ENCODE data around the gene TOM1L2. TPM values are rescaled to one million over a fixed set of nuclear protein-coding genes. Genes with fewer than 3 reads are reported as not detected.

The TOM1L2 gene
- total RNA-seq, 4 donors from 2014 or later = 55.7 to 97.1 (median 73.3) TPM

GRCh38 chr17:17805575-17805974 is 166.6 kb downstream of the TOM1L2 start:
- Histone ChIP-seq H3K27me3 (no peaks in the 10 kb centered on the region), H3K27ac (peak overlapping the region in 2 of 4 donors; percentile 31 to 46), H3K4me1 (peaks cover 9 to 14% of the 10 kb centered on the region in 2 donors), H3K36me3 (peaks cover 0 to 7% of the 10 kb centered on the region in 2 donors), H3K4me3 (no peak overlapping the region), H3K9me3 (no peaks in the 10 kb centered on the region)
- in situ Hi-C loops (cut with MboI; ENCODE audit: low sequenced_read_pairs in 4 of 4) (loop anchor here in 2 of 4 donors (5.0 to 10.0 kb wide), 2 partner anchors 52 to 59 kb away; no protein-coding TSS in a partner anchor), intact Hi-C loops (cut with DNase I; ENCODE audit: low total_unique reads) (no loop called here)
- TF ChIP-seq CTCF (IDR thresholded peaks at IDR 0.05 in 4 of 5, conservative IDR thresholded peaks at IDR 0.05 in 1 of 5) = no peak
- no peak for TF ChIP-seq POLR2A (IDR thresholded peaks at IDR 0.05)
- ATAC-seq (peak in 1 of 2 donors; percentile 39), DNase-seq (no peak)

- Histone ChIP-seq H3K4me1 (peaks cover 9 to 14% of the 10 kb centered on the region in 2 donors), H3K27ac (no peak overlapping the region), H3K4me3 (no peak overlapping the region), H3K36me3 (peaks cover 0 to 7% of the 10 kb centered on the region in 2 donors), H3K9me3 (no peaks in the 10 kb centered on the region), H3K27me3 (no peaks in the 10 kb centered on the region)
- intact Hi-C loops (cut with DNase I; ENCODE audit: low total_unique reads) (no loop called here), in situ Hi-C loops (cut with MboI; ENCODE audit: low sequenced_read_pairs in 4 of 4) (loop anchor here in 2 of 4 donors (5.0 to 10.0 kb wide), 2 partner anchors 53 to 61 kb away; no protein-coding TSS in a partner anchor)
- no peak for DNase-seq
- no peak for ATAC-seq
- TF ChIP-seq CTCF (IDR thresholded peaks at IDR 0.05 in 4 of 5, conservative IDR thresholded peaks at IDR 0.05 in 1 of 5) = no peak
Measured at GRCh38 chr17:17804007-17804406, 168.2 kb downstream of the TOM1L2 start.

- intact Hi-C loops (cut with DNase I; ENCODE audit: low total_unique reads) = no loop called here
- in situ Hi-C loops (cut with MboI; ENCODE audit: low sequenced_read_pairs in 4 of 4) = loop anchor here in 2 of 4 donors (5.0 to 10.0 kb wide), 2 partner anchors 55 to 63 kb away; no protein-coding TSS in a partner anchor
- DNase-seq (no peak), ATAC-seq (no peak)
- Histone ChIP-seq H3K9me3 (no peaks in the 10 kb centered on the region), H3K4me1 (peaks cover 12 to 14% of the 10 kb centered on the region in 2 donors), H3K36me3 (peaks cover 0 to 7% of the 10 kb centered on the region in 2 donors), H3K4me3 (no peak overlapping the region), H3K27me3 (no peaks in the 10 kb centered on the region), H3K27ac (no peak overlapping the region)
- no peak for TF ChIP-seq POLR2A (IDR thresholded peaks at IDR 0.05)
- TF ChIP-seq CTCF (IDR thresholded peaks at IDR 0.05 in 4 of 5, conservative IDR thresholded peaks at IDR 0.05 in 1 of 5) = no peak
Measured at GRCh38 chr17:17801800-17802481, 170.3 kb downstream of the TOM1L2 start.

GRCh38 chr17:17800504-17801021 is 171.6 kb downstream of the TOM1L2 start:
- intact Hi-C loops (cut with DNase I; ENCODE audit: low total_unique reads) (no loop called here), in situ Hi-C loops (cut with MboI; ENCODE audit: low sequenced_read_pairs in 4 of 4) (loop anchor here in 2 of 4 donors (5.0 to 10.0 kb wide), 2 partner anchors 57 to 64 kb away; no protein-coding TSS in a partner anchor)
- no peak for DNase-seq
- H3K9me3 ChIP-seq = no peaks in the 10 kb centered on the region
- no peaks in the 10 kb centered on the region for H3K27me3 ChIP-seq
- ATAC-seq = peak in 1 of 2 donors; percentile 35
- peaks cover 5 to 6% of the 10 kb centered on the region in 2 donors for H3K4me1 ChIP-seq
- TF ChIP-seq POLR2A (IDR thresholded peaks at IDR 0.05) (no peak), CTCF (IDR thresholded peaks at IDR 0.05 in 4 of 5, conservative IDR thresholded peaks at IDR 0.05 in 1 of 5) (no peak)
- no peak overlapping the region for H3K27ac ChIP-seq
- peaks cover 0 to 7% of the 10 kb centered on the region in 2 donors for H3K36me3 ChIP-seq
- no peak overlapping the region for H3K4me3 ChIP-seq
